Measurements from ENCODE around the gene QKI.

Gene QKI

DNA sequence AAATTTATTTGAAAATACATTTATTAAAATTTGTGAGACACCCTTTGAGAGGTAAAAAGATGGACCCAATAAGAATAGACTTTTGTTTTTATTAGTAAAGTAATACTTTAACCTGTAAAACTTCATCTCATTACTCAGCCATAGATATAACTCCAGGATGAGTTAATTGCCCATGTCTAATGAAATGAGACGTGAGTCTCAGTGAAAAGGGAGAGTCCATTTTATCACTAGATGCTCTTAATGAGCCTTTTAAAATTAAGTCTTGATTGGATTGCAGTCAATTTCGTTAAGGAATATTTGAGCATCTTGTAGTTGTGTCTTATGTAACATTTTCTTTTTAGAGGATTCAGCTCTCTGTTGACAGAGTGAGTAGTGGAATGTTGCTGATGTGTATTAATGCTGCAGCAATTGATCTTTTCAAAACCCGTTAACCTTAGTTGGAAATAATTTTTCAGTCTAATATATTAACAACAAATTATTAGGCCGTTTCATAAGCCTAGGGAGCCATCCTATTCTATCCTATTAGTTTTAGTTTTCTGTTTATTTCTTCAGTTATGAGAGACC lies 77.3 kb downstream of the QKI start:
- DNase-seq, result no peak

DNA sequence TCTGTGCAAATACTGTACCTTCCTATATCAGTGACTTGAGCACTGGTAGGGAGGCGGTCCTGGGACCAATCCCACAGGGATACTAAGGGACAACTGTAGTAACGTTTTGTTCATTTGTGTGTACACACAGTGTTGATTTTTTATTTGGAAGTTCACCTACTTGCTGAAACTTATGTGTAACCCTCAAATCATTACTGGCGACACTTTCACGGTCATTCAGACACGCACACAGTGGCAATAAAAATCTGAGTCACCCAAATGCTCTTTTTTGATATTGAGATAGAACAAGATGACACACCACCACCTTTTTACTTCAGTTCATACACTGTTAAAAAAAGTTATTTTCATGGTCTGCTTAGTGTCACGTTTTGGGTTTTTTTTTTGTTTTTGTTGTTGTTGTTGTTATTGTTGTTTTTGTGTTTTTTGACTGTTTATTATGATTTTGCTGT lies 79.8 kb downstream of the QKI start:
- no peak for DNase-seq

DNA sequence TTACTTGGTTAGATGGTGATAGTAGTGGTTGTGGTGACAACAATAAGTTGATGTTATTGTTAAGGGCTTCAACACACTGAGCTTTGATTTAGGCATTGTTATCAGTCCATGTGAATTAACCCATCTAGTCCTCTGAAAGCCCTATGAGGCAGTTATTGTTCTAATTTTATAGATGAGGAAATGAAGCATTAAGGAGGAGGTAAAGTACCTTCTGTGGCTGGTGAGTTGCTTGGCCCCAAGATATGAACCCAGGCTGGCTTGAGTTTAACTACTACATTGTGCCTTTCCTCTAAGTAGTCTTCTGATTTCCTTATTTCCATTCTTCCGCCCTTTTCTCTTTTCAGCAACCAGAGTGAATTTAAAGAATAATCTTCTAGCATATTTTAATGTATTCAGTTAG lies 81.7 kb downstream of the QKI start:
- DNase-seq, result no peak

DNA sequence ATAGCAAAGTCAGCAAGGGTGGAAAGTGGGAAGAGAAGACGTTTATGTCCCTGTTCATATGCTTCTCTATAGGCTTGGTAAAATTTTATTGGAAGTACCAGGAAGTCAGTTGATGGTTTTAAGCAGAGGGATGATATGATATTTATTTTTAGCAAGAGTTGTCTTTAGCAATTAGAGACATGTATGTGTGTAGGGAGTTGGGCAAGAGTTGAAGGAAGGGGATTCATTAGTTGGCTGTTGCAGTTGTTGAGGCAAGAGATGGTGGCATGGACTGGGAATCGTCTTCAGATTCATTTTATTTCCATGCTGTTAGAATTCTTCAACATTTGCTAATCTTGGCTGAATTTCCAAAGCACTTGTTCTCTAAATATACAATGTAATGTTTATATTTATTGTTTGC lies 85.6 kb downstream of the QKI start:
- DNase-seq, result no peak

DNA sequence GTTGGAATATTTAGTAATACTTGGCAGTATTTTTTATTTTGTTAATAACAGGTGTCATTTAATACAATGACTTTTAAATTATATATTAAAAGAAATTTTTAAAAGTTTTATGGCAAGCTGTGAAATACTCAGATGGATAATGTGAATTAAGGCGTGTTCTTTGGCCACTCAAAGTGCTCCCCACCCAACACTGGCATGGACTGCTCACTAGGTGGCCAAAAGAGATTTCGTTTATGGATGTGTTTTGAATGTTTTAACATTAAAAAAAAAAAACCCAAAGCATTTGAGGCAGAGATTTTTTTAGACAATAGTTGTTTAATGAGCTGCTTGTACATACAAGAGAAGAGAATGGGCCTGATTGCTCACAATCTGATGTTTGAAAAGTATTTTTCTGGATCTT lies 86.5 kb downstream of the QKI start:
- DNase-seq, result no peak

DNA sequence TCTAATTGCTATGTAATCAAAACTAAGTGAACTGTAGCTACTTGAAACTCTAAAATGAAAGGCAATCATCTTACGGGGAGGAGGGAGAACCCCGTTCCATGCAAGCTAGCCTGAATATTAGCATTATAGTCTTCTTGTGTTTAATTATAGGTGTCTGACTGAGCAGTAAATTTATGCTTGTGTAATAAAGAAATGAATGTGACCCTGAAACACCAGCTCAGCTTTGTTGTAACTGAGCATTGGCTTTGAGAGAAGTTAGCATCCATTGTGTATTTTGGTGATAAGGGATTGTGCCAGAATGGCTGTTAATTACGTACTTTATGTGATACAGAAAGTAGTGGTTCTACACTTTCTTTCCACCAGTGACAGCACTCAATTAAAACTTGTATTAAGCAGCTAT lies 86.9 kb downstream of the QKI start:
- no peak for DNase-seq

DNA sequence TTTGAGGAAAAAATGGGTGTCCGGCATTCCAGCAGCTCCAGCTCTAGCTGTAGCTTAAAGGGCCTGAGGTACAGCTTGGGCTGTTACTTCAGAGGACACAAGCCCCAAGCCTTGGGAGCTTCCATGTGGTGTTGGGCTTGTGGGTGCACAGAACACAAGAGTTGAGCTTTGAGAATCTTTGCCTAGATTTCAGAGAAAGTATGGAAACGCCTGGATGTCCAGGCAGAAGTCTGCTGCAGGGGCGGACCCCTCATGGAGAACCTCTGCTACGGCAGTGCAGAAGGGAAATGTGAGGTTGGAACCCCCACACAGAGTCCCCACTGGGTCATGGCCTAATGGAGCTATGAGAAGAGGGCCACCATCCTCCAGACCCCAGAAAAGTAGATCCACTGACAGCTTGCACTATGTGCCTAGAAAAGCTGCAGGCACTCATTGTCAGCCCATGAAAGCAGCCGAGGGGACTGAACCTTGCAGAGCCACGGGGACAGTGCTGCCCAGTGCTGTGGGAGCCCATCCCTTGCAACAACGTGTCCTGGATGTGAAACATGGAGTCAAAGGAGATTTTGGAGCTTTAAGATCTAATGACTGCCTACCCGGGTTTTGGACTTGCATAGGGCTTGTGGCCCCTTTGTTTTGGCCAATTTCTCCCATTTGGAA lies 90.6 kb downstream of the QKI start:
- no peak for DNase-seq

DNA sequence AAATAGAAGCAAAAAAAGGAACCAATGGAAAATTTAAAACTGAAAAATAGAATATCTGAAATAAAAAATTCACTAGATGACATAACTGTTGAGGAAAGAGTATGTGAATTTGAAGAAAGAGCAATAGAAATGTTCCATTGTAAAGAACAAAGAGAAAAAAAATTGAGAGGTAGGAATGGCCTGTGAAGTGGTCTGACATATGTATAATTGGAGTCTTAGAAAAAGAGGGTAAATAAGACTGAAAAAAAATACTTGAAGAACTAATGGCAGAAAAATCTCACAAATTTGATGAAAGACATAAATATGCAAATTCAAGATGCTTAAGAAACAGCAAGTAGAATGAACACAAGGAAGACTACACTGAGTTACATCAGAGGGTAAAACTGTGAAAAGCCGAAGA lies 93.4 kb downstream of the QKI start:
- no peak for DNase-seq

DNA sequence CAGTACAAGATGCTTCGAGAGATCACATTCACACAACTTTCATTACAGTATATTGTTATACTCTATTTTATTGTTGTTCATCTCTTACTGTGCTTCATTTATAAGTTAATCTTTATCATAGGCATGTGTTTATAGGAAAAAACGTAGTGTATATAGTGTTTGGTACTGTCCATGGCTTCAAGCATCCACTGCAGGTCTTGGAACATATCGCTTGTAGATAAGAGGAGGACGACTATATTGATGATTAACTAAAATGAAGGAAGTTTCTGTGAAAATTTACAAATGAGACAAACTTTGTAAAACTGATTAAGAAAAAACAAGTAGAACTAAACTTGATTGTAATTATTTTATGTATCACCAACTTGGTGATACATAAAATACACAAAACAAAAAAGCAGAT lies 98.5 kb downstream of the QKI start:
- DNase-seq, result no peak

DNA sequence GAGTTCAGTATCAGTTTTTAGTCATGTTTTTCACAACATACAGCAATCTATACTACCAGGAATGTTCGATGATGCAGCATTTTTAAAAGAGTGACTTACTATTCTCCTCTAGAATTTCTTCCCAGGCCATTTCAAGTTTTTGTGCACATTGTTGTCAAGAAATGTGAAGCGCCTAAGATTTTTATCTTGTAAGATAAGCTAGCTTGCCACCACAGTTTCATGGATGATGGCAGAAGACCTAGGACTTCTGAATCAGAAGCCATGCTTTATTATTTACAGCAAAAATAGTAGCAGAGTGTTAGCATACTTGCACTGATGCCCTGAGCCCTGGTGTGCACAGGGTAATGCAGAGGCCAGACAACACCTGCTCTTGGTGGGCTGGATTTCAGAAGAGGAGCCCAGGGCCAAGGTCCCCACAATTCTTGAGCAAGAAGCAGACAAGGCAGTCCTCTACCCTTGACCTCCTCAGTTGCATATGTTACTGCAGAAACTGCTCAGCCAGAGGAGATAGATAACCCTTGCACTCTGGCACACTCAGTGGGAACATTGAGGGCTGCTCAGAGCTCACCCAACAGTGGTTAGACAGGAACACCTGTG lies 99.2 kb downstream of the QKI start:
- no peak for DNase-seq

DNA sequence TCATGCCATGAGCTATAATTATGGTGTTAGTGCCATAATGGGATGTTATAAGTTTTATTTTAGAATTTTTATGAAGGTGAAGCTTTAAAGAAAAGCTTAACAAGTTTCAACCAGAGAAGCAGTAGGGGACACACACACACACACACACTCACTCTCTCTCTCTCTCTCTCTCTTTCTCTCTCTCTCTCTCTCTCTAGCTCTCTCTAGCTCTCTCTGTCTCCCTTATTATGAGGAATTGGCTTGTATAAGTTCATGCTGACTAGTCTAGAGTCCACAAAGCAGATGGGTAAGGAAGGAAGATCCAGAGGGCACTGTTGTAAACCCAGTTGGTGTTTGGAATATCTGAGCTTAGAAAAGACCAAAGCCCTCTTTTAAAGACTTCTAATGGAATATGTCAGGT lies 102.4 kb downstream of the QKI start:
- no peak for DNase-seq

DNA sequence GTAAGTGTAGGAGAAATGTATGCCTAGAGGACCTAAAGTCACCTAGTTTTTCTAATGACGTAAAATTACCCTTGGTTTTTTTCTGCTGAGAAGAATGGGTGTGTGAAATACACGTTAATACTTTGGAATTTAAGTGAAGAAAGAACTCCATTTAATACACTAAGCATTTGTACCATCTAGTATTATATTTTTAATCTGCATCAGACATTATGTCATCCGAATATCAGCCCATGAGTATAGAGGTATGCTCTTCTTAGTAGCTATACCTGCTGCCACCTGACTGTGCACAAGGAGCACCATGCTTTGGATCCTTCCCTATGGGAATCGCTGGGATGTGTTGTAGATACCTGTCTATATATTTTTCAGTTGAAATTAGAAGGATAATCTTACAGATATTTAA lies 106.4 kb downstream of the QKI start:
- no peak for DNase-seq

DNA sequence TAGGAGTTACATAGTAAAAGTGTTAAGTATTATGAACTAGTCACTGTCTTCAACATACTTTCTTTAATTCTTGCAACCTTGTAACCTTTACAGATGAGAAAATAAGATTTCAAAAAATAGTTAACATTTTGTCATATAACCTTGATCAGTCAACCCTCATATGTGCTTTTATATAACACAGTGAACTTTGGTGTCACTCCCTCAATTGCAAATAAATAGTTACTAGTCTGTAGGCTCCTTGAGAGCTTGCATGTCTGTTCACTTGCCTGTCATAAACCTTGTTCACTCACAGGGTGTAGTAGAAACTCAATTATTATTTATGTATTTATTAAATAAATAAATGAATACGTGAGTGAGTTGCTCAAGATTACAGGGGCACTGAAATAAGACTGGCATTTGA lies 107.5 kb downstream of the QKI start:
- no peak for DNase-seq

DNA sequence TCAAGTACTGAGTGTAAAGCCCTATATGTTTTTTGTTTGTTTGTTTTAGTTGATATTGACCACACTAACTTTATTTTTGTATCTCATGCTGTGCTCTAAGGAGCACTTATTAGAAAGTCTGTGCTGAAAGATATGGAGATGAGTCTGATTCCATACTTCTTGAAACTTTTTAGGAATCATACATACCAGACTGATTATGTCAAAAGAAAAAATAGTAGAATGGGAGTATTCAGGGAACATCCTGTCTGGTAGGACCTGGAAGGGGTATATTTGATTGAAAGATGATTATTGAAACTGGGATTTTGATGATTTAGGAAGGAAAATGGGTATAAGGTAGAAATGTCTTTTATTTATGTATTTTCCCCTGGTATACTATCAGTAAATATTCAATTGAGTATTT lies 111.4 kb downstream of the QKI start:
- peak; percentile 24 for DNase-seq

DNA sequence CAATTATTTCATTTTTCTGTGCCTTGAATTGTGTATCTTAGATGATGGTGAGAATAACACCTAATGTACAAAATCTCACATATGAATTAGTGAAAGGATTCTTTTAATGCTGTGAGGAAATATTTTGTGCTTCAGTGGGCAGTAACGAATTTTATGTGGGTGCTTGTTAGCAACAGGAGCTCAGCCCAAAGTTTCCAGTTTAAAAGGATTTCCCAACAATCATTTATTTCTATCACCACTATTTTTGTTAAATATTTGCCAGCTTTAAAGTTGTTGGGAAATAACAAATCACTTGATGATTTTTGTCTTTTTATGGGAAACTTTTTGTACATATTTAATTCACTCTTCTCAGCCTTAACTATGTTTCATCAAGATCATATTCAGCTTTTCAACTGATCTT lies 111.8 kb downstream of the QKI start:
- DNase-seq, result peak; percentile 18

DNA sequence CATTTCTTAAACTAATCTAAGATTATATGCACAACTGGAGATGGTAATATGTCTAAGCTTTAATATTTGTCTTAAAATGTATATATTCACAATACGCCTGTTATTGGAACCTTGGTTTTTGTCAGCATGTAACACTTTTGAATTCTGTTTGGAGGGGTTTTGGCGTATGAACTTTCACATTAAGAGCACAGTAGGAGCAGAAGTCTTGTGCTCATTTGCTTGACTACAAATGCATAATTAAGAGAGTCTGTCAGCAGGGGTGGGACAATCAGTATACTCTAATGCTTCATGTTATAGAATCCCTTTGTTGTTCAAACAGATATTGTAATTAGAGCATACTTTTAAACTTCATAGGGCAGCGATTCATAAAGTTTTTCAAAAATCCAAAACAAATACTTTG lies 112.8 kb downstream of the QKI start:
- DNase-seq, result no peak

DNA sequence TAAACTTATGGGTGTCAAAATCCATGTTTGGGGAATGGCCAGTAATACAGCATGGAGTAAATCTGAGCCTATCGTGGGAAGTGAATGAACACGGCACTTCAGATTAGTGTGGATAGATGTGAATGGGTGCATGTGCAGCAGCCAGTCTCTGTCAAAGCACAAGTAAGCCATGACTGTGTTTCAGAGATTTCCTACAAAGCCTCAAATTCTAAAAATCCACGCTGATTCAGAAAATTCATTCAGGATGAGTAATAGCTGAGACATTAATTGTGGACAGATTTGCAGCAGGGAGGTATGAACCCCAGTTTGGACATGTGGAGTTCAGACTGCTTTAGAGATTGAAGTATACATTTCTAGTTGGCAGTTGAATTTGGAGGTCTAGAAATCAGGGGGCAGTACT lies 115.1 kb downstream of the QKI start:
- peak; percentile 56 for DNase-seq

DNA sequence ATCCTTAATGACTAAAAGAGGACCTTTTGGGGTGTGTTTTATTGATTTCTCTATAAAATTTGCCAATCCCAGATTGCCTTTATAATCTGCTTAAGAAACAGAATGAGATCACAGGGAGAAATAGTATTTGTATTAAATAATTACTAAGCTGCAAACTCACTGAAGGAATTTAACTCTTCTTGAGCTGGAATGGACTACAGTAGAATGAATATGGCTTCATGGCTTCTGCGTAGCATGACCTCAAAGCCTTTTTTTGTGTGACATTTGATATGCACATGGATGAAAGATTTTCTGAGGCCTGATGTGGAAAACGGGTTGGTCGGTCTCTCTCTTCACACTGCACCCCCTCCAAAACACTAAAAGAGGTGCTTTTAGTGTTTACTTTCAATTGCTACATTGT lies 115.9 kb downstream of the QKI start:
- DNase-seq, result no peak

DNA sequence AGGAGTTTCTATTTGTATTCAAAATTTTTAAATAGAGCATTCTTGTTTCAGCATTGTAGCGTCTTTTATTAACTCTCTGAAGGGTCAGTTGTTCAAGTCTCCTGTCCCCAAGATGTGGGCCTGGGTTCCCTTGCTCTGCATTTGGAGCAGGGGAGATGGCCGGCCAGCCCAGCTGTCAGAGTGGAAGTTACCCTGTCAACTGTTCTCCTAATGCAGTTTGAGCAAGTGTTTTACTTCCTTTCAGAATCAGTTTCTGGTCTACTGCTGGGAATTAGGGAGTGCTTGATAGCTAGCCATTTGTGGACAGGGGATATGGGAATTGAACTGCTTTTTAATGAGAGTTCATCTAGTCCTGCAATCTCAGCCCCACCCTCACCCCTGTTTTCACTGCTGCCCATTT lies 116.6 kb downstream of the QKI start:
- DNase-seq, result no peak

DNA sequence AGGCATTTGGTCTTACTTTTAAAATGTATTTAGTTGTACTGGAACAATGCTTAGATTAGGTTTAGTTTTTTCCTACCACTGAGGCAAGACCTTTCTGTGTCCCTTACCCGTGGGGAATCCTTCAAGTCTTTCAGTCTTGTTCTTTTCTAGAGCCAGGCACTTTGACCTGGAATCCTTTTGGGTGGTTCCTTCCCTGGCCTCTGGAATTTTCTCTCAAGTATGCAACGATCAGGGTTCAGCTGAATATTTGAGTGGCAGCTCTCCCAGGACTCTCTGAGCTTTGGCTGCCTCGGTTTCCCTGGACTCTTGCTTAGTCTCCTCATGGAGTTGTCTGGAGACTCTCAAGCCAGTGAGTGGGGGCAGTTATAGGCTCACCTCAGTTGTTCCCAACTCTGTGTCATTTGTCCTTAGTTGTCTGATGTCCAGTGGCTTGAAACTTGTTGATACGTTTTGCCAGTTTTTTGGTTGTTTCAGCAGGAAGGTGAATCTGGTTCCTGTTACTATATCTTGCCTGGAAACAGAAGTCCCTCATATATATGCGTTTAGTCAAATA lies 118.1 kb downstream of the QKI start:
- no peak for DNase-seq

DNA sequence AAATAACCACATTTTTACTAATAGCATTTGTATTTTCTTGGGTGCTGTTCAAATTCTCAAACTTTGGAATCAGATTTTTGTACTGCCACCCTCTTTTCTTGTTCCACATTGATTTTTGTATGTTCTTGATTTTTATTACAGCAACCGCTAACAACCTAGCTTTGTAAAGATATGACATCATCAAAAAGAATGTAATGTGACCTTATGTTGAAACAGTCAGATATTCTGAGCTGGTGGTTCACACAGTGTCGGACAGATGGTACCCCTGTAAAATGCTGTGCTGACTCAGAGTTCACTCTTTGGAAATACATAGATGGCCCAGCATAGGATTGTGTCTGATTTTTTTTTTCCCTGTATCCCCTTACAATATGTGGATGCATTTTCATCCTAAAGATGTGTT lies 118.9 kb downstream of the QKI start:
- peak; percentile 65 for DNase-seq

DNA sequence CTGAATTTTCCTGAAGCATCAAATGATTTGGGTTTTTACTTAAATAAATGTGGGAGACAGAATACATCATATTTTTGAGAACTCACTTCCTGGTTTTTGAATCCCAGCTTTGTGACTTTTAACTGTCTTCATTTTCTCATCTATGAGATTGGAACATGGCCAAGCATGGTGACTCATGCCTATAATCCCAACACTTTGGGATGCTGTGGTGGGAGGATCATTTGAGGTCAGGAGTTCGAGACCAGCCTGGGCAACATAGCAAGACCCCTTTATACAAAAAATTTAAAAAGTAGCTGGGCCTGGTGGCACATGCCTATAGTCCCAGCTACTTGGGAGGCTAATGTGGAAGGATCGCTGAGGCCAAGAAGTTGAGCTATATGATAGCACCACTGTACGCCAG lies 122.3 kb downstream of the QKI start:
- DNase-seq, result no peak

DNA sequence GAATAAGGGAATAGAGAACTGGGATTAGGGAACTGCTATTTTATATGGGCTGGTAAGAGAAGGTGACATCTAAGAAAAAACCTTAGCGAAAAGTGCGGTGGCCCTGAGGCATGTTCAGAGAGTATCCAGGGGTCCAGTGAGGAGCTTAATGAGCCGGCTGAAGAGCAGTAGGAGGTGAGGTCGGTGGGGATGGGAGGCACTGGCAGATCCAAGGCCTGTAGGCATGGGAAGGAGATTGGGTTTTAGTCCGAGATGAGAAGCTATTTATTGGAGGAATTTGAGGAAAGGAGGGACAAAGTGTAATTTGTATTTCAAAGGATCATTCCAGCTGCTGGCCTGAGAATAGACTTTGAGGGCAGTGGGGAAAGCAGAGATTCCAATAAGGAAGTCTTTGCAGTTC lies 123.8 kb downstream of the QKI start:
- no peak for DNase-seq

DNA sequence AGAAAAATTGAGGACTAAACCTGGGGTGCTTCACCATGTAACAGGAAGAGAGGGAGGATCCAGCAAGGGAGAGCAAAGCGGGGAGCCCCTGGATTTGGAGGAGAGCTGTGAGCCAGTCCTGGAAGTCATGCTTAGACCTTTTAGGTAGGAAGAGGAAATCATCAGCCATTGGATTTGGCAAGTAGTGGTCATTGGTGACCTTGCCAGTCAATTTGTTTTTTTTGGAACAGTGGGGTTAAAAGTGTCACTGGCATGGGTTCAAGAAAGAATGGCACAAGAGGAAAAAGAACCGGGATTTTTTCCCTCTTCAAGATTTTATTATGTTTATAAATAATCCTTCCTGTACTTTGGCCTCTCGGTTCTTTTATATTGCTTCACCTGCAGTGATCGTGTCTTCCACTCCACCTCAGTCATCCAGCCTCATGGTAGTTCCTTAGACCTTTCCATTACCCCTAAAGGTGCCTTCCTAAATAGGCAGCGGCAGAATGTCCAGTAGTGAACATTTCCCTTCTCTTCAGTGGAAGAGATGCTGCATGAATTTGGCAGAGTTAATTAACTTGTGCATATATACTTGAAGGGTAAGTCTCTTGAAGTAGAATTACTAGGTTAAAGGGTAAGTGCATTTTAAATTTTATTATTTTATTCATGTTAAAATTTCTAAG lies 124.7 kb downstream of the QKI start:
- no peak for DNase-seq

All from kidney glomerular epithelial cell (primary cell).